HCT116 (cell line): ENCODE measurements around the gene LACTB. TPM values are rescaled to one million over a fixed set of nuclear protein-coding genes. Genes with fewer than 3 reads are reported as not detected.
A peak's percentile ranks its signal among the peaks of the same experiment; 100 is the strongest.

Experiments used
- ATAC-seq: fragments of 200-7000 bp; cut with Tn5 transposase; 2 replicates; pipeline ENCODE4 v1.9.1; 2020; ENCODE audit warnings: mild to moderate bottlenecking, moderate library complexity
- BruUV-seq: library from RNA; stranded (reverse); fragments of 400-500 nt; replicated peaks from 2 replicates; lab custom pipeline; 2021; lab: Mats Ljungman, UMichigan
- CTCF ChIA-PET: fragments of 300-600 bp; sonication (Branson Sonifier 250); formaldehyde crosslinking; loops from one replicate; lab custom pipeline; 2021; ENCODE audit warnings: antibody characterized with exemption; lab: Charles Lee
- POLR2A ChIA-PET: fragments of 300-600, 350-600 bp; sonication (Branson Sonifier 250); formaldehyde crosslinking; loops from one replicate; lab custom pipeline; 2021; ENCODE audit warnings: antibody characterized with exemption; lab: Charles Lee
- RAD21 ChIA-PET, 2 experiments: fragments of 300-600 bp; sonication (Branson Sonifier 250); formaldehyde crosslinking; loops; one replicate each; lab custom pipeline; 2023; ENCODE audit warnings: low total read pairs in 2 of 2; ENCODE audit not compliant: uncharacterized antibody in 2 of 2, unreplicated experiment in 2 of 2, low non-redundant PET in 1 of 2; lab: Charles Lee
- DNase-seq: peaks from one replicate; pipeline ENCODE4 v3.0.0-alpha.2; 2010; ENCODE audit warnings: low read depth, low spot score
- H2AFZ ChIP-seq: fragments of 200-600 bp; shearing (Covaris generic), sonication (generic); 2 replicates; pipeline ENCODE4 v1.6.1; 2017; ENCODE audit warnings: low read depth, mixed run types, mixed read lengths, antibody characterized with exemption, low read length; ENCODE audit not compliant: poor library complexity, severe bottlenecking
- H3K27ac ChIP-seq: 2 replicates; pipeline ENCODE4 v1.5.1; 2012; ENCODE audit warnings: low read depth, low read length
- H3K27me3 ChIP-seq: fragments of 200-600 bp; sonication (generic); 2 replicates; pipeline ENCODE4 v1.6.1; 2016; ENCODE audit warnings: mixed run types, low read length, mixed read lengths; ENCODE audit not compliant: insufficient read depth
- H3K36me3 ChIP-seq, 2 experiments: fragments of 200-500 bp in 1 of 2; fragments of 200-600 bp in 1 of 2; sonication (Bioruptor generic) in 1 of 2; sonication (generic) in 1 of 2; 2 replicates each; pipeline versions ENCODE4 v1.5.1 to v1.6.1; 2014 to 2016; ENCODE audit warnings: low read length in 2 of 2, inconsistent platforms in 1 of 2, mixed read lengths in 1 of 2, mixed run types in 1 of 2; ENCODE audit not compliant: insufficient read depth in 2 of 2, control insufficient read depth in 1 of 2
- H3K4me1 ChIP-seq, 2 experiments: fragments of 200-600 bp in 1 of 2; sonication (generic) in 1 of 2; 2 replicates each; pipeline versions ENCODE4 v1.5.1 to v1.6.1; 2012 to 2017; ENCODE audit warnings: low read length in 2 of 2, inconsistent platforms in 1 of 2, mild to moderate bottlenecking in 1 of 2, mixed read lengths in 1 of 2, mixed run types in 1 of 2, moderate library complexity in 1 of 2; ENCODE audit not compliant: insufficient read depth in 2 of 2, control insufficient read depth in 1 of 2
- H3K4me2 ChIP-seq: fragments of 200-600 bp; sonication (generic); 2 replicates; pipeline ENCODE4 v1.6.1; 2017; ENCODE audit warnings: mixed run types, low read length, mixed read lengths
- H3K4me3 ChIP-seq, 2 experiments: fragments of 200-600 bp in 1 of 2; sonication (generic) in 1 of 2; replicated peaks in 1 of 2; 2 replicates each; pipeline ENCODE4 v1.5.1; 2011 to 2016; ENCODE audit warnings: low read length in 2 of 2, control low read depth in 1 of 2, low read depth in 1 of 2, mild to moderate bottlenecking in 1 of 2, mixed read lengths in 1 of 2, mixed run types in 1 of 2
- H3K79me2 ChIP-seq: fragments of 200-600 bp; sonication (generic); 2 replicates; pipeline ENCODE4 v1.6.1; 2017; ENCODE audit warnings: mild to moderate bottlenecking, mixed run types, low read length, moderate library complexity, mixed read lengths; ENCODE audit not compliant: insufficient read depth
- H3K9ac ChIP-seq: fragments of 200-600 bp; sonication (generic); 2 replicates; pipeline ENCODE4 v1.6.1; 2016; ENCODE audit warnings: low read length, mixed read lengths
- H3K9me2 ChIP-seq: fragments of 200-600 bp; sonication (generic), shearing (Covaris generic); 2 replicates; pipeline ENCODE4 v1.6.1; 2017; ENCODE audit warnings: mixed run types, mild to moderate bottlenecking, moderate library complexity; ENCODE audit not compliant: insufficient read depth
- H3K9me3 ChIP-seq, 2 experiments: fragments of 200-500 bp in 1 of 2; fragments of 200-600 bp in 1 of 2; sonication (Bioruptor generic) in 1 of 2; sonication (generic) in 1 of 2; 2 replicates each; pipeline ENCODE4 v1.6.1; 2014 to 2017; ENCODE audit warnings: low read length in 2 of 2, mixed read lengths in 2 of 2, inconsistent platforms in 1 of 2, low read depth in 1 of 2, mild to moderate bottlenecking in 1 of 2, mixed run types in 1 of 2, moderate library complexity in 1 of 2; ENCODE audit not compliant: control insufficient read depth in 1 of 2, insufficient read depth in 1 of 2
- H4K20me1 ChIP-seq: fragments of 200-600 bp; sonication (generic), shearing (Covaris generic); 2 replicates; pipeline ENCODE4 v1.6.1; 2017; ENCODE audit warnings: mixed run types, mild to moderate bottlenecking, moderate library complexity; ENCODE audit not compliant: insufficient read depth
- CEBPB ChIP-seq: IDR thresholded peaks from 2 replicates; pipeline ENCODE4 v1.6.1; 2012; ENCODE audit warnings: low read depth
- EGR1 ChIP-seq: IDR thresholded peaks from 2 replicates; pipeline ENCODE4 v1.6.1; 2012; ENCODE audit warnings: low read depth
- EZH2 ChIP-seq: fragments of 200-600 bp; sonication (generic); IDR thresholded peaks from 2 replicates; pipeline ENCODE4 v1.6.1; 2017; ENCODE audit warnings: antibody characterized with exemption, mixed run types
- JUND ChIP-seq: IDR thresholded peaks from 2 replicates; pipeline ENCODE4 v1.6.1; 2012
- POLR2A ChIP-seq: IDR thresholded peaks from 2 replicates; pipeline ENCODE4 v1.7.0; 2011; ENCODE audit warnings: borderline replicate concordance; ENCODE audit not compliant: insufficient read depth, insufficient read length; ENCODE audit errors: extremely low read depth
- RAD21 ChIP-seq: IDR thresholded peaks from 2 replicates; pipeline ENCODE4 v1.6.1; 2012; ENCODE audit warnings: low read depth, mild to moderate bottlenecking
- SIN3A ChIP-seq: IDR thresholded peaks from 2 replicates; pipeline ENCODE4 v1.6.1; 2012; ENCODE audit warnings: low read depth
- SP1 ChIP-seq: IDR thresholded peaks from 2 replicates; pipeline ENCODE4 v1.6.1; 2012; ENCODE audit warnings: low read depth
- intact Hi-C: fragments of 100-400 bp; cut with micrococcal nuclease; formaldehyde crosslinking; loops from 2 replicates; pipeline ENCODE4 v1.10.0; 2022
- total RNA-seq: library from RNA; stranded (reverse); gene quantifications from one replicate; pipeline ENCODE4 v1.2.1, GENCODE V29; 2021; ENCODE audit not compliant: unreplicated experiment

LACTB gene
- total RNA-seq, 1 experiment from 2014 or later = 7.6 TPM

- peak overlapping the region; percentile 73 to 76 for H3K4me3 ChIP-seq
- H3K9me2 ChIP-seq = no peaks in the 10 kb centered on the region
- H3K9me3 ChIP-seq = no peaks in the 10 kb centered on the region
- H3K79me2 ChIP-seq = no peaks in the 10 kb centered on the region
- no peaks in the 10 kb centered on the region for H3K36me3 ChIP-seq
- H3K4me2 ChIP-seq = peak overlapping the region; percentile 88
- intact Hi-C loops = no loop called here
- ATAC-seq (no peak), DNase-seq (no peak)
- peak overlapping the region; percentile 59 for H3K9ac ChIP-seq
- ChIA-PET CTCF (interaction anchor here (1.2 kb wide), 1 partner anchor 142 kb away, joined by 3 read pairs; no protein-coding TSS in a partner anchor), POLR2A (interaction anchor here (1.4 kb wide), 1 partner anchor 33 kb away, joined by 4 read pairs; the partner anchor contains the start of gene RPS27L), RAD21 (no interaction called here)
- H3K4me1 ChIP-seq = peaks cover 4 to 16% of the 10 kb centered on the region in 2 experiments; a peak in 3 of 4 replicates
- BruUV-seq = TSS peak; percentile 36
- no peak overlapping the region for H3K27ac ChIP-seq
- H2AFZ ChIP-seq = no peak overlapping the region
- H3K27me3 ChIP-seq = no peaks in the 10 kb centered on the region
- TF ChIP-seq EGR1 = no peak
- no peak for TF ChIP-seq EZH2
- TF ChIP-seq RAD21 = no peak
- TF ChIP-seq CEBPB = no peak
- TF ChIP-seq SIN3A = no peak
- TF ChIP-seq JUND = no peak
- TF ChIP-seq POLR2A = no peak
- TF ChIP-seq SP1 = no peak
- TF ChIP-seq, all 23 proteins: peak for 0
- H4K20me1 ChIP-seq = no peaks in the 10 kb centered on the region
Measured at GRCh38 chr15:63189941-63190768, 68.5 kb downstream of the LACTB start.
